ENCODE results near the gene CALML5.

CALML5 gene

DNA sequence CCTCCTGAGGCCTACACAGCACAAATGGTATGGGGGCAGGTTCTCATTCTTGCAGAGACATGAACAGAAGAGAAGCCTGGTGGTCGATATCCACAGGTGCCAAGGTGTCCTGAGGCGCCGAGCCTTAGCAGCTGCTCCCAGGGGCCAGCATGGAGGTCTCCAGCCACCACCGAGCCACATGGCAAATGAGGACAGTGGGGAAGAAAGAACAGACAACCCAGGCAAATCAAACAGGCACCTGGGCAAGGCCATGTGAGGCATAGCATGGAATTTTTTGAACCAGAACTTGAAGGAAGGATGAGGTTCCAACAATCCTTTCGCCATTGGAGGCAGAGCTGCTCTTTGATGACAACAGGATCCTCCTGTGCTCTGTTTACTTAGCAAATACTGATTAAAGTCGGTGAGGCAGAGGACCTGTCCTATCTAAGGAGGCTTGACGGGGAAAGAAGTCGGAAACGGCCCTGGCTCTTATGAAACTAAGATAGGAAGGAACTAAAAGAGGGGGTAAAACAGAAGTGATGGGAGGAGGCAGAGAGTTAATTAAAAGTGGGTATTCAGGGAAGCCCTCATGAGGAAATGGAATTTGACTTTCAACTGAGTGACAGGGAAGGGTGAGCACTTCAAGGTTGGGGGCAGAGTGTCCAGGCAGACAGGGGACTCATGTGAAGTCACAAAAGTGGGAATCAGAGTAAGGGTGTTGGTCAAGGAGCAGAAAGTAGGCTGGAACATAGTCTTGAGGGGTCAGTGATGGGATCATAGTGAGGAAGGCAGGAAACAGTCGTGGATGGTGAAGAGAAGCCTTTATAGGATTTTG lies 16.8 kb upstream of the CALML5 start:
- TF ChIP-seq, protein P1, sequence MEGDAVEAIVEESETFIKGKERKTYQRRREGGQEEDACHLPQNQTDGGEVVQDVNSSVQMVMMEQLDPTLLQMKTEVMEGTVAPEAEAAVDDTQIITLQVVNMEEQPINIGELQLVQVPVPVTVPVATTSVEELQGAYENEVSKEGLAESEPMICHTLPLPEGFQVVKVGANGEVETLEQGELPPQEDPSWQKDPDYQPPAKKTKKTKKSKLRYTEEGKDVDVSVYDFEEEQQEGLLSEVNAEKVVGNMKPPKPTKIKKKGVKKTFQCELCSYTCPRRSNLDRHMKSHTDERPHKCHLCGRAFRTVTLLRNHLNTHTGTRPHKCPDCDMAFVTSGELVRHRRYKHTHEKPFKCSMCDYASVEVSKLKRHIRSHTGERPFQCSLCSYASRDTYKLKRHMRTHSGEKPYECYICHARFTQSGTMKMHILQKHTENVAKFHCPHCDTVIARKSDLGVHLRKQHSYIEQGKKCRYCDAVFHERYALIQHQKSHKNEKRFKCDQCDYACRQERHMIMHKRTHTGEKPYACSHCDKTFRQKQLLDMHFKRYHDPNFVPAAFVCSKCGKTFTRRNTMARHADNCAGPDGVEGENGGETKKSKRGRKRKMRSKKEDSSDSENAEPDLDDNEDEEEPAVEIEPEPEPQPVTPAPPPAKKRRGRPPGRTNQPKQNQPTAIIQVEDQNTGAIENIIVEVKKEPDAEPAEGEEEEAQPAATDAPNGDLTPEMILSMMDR (IDR thresholded peaks at IDR 0.05; ENCODE audit: low read depth, low read length, missing control alignments): no peak
- DNase-seq (ENCODE audit: extremely low read depth, low read depth): no peak
- H3K4me3 ChIP-seq (replicated peaks; ENCODE audit: low read depth, low read length): no peak overlapping the region

DNA sequence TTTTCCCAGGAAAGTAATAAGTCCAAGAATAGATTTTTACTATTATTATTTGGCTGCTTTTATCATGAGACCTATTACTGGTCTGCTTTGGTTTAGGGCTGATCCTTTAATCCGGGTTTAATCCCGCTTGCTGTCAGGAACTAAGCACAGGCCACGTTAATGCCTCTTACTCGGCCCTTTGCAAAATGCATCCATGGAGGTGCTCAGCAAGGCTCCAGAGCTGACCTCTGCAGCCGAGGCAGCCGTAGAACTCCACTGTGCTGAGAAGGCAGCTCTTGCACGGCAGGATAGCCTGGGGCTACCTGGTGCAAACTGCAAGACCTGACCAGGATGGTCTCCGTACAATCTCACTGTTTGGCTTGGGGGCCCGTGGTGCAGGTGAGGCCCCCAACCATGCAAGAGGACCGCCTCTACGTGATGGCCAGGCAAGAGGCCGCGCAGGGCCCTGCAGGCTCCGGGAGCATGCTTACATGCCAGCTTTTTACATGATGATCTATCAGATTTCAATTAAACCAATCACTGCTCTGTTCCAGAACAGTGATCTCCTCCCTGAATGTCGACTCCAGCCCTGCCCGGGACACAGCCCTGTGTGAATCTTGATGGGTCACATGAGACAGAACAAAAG lies 15.0 kb upstream of the CALML5 start:
- TF ChIP-seq, protein P1 (IDR thresholded peaks at IDR 0.05; ENCODE audit: low read depth, low read length, missing control alignments): no peak
- H3K4me3 ChIP-seq (replicated peaks; ENCODE audit: low read depth, low read length): no peak overlapping the region
- DNase-seq (ENCODE audit: extremely low read depth, low read depth): no peak

DNA sequence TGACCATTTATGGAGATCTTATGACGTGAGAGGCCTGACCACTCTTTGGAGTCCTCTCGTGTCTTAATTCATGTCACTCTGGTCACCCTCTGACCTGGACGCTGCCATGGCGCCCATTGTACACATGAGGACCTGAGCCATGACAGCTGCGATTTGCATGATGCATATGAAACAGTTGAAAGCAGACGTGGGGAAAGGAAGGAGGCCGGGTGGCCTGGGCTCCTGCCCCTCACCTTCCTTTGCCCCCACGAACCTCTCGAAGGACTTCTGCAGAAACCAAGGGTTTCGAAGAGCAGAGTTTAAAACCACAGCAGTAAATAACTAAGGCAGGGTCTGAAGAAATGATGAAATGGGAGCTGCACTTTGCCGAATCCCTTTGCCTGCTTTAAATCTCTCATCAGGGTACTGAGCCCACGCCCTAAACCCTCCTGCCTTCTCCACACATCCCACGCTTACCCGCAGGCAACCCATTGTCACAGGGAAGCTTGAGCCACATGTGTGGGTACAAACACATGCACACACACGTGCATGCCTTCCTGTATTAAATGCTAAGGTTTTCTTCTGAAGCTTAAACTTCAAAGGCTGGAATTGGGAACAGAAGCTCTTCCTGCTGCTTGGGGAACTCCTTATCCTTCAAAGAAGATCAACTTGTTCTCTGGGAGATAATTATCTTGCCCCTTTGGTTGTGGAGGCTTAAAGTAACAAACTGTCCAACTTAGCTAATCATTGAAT lies 13.7 kb upstream of the CALML5 start:
- DNase-seq (ENCODE audit: extremely low read depth, low read depth): no peak
- no peak overlapping the region for H3K4me3 ChIP-seq (replicated peaks; ENCODE audit: low read depth, low read length)
- TF ChIP-seq, protein P1 (IDR thresholded peaks at IDR 0.05; ENCODE audit: low read depth, low read length, missing control alignments): no peak

DNA sequence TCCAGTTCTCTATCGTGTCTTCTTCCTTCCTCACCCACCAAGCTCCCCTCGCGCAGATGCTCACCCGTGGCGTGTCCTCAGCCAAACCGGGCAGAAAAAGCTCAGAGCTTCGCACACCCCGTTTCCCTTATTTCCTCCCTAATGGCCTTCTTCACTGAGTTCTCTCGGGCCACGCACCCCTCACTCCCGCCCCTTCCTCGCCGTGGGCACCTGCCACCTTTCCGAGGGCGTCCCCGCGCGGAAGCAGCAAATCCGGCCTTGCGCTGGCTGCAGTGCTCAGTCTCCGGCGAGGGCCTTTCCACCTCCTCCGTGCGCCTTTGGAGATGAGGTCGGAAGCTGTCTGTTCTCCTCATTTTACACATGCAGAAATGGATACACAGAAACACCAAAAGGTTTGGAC lies 13.0 kb upstream of the CALML5 start:
- H3K4me3 ChIP-seq (replicated peaks; ENCODE audit: low read depth, low read length): no peak overlapping the region
- TF ChIP-seq, protein P1 (IDR thresholded peaks at IDR 0.05; ENCODE audit: low read depth, low read length, missing control alignments): no peak
- DNase-seq (ENCODE audit: extremely low read depth, low read depth): no peak

DNA sequence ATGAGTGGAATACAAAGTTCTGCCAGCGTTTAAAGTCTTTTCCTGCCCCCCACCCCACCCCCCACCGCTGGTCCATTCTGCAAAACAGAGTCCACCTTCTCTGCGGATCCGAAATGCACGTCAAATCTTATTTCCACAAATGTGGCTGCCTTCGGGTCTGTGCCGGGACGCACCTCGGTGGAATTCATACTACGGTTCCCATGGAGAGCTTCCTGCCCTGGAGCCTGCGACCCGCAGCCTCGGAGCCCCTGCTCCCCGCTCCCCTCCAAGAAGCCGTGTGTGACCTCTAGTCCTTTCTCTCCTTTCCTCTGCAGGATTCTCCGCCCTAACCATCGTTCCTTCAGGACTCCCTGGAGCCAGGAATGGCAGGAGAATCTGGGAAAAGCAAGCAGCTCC lies 12.5 kb upstream of the CALML5 start:
- TF ChIP-seq, protein P1 (IDR thresholded peaks at IDR 0.05; ENCODE audit: low read depth, low read length, missing control alignments): no peak
- DNase-seq (ENCODE audit: extremely low read depth, low read depth): no peak
- no peak overlapping the region for H3K4me3 ChIP-seq (replicated peaks; ENCODE audit: low read depth, low read length)

DNA sequence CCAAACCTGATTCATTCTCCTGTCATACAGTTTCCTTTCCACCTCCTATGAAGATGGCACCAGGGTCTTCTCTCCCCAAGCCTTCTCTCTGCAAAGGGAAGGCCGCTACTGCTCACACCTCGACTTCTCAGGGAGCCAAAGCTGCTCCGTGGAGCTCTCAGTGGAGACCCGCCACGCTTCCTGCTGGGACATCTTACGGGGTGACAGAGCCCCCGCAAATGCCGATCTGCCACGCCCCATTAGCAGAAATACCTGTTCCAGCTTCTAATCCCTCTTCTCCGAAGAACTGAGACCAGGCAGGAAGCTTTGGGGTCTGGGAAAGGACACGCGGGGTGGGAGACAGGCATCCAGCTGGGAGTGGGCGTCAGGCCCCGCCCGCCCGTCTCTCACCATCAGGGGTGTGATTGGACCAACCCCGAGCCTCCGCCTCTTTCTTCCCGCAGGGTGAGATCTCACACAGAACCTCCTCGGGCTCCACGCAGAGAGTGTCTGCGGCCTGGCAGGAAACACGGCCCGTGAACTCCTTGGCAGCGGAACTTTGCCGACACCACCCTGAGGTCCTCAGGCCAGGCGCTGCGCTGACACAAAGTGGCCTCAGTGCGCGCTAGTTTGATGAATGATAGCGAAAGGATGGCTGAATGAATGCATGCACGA lies 12.0 kb upstream of the CALML5 start:
- DNase-seq (ENCODE audit: extremely low read depth, low read depth): no peak
- TF ChIP-seq, protein P1 (IDR thresholded peaks at IDR 0.05; ENCODE audit: low read depth, low read length, missing control alignments): no peak
- H3K4me3 ChIP-seq (replicated peaks; ENCODE audit: low read depth, low read length): no peak overlapping the region
